ENCODE measurements around the gene DIAPH2. TPM values are rescaled to one million over a fixed set of nuclear protein-coding genes. Genes with fewer than 3 reads are reported as not detected.

The DIAPH2 gene
- total RNA-seq, 3 donors from 2014 or later: 27.4 to 66.4 (median 30.8) TPM

DNA sequence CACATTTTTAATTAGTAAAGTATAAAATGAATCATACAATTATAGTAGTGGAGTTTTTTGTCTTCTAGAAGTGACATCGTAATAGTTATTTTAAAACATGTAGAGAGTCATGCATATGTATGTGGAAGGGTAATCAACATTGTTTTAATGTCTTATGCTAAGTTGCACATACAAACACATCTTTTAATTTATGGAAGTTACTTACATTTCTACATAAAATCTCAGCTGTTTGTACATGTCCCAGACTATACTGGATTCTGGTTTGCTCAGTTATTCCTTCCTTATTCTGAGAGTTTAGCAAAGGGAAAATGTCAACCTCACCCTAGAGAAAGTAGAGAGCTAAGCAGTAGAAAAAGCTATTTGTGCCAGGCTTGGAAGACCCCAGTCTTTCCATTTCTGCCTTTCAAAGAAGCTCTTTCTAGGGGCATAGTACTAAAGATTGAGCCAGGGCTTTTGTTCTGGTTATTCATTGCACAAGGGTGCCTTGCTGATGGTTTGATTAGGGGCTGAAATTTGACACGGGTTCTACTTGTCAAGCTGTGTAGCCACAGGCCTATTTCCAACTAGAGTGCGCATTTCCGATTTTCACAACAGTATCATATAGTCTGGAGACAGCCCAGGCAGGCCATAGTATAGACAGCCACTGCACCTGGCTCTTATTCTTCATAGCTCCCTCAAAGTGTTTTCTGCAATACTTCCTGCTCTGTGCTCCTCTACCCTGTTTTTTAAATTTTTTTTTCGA lies 305.4 kb downstream of the DIAPH2 start:
- DNase-seq (ENCODE audit: low spot score in 2 of 2): no peak
- TF ChIP-seq POLR2AphosphoS5 (IDR thresholded peaks at IDR 0.05): no peak
- no peak for TF ChIP-seq POLR2A (IDR thresholded peaks at IDR 0.05)
- TF ChIP-seq, protein P1, sequence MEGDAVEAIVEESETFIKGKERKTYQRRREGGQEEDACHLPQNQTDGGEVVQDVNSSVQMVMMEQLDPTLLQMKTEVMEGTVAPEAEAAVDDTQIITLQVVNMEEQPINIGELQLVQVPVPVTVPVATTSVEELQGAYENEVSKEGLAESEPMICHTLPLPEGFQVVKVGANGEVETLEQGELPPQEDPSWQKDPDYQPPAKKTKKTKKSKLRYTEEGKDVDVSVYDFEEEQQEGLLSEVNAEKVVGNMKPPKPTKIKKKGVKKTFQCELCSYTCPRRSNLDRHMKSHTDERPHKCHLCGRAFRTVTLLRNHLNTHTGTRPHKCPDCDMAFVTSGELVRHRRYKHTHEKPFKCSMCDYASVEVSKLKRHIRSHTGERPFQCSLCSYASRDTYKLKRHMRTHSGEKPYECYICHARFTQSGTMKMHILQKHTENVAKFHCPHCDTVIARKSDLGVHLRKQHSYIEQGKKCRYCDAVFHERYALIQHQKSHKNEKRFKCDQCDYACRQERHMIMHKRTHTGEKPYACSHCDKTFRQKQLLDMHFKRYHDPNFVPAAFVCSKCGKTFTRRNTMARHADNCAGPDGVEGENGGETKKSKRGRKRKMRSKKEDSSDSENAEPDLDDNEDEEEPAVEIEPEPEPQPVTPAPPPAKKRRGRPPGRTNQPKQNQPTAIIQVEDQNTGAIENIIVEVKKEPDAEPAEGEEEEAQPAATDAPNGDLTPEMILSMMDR (IDR thresholded peaks at IDR 0.05): no peak
- no peak overlapping the region for H3K27ac ChIP-seq
- H3K4me3 ChIP-seq: no peak overlapping the region
- intact Hi-C loops (cut with DNase I; ENCODE audit: low total_unique reads): no loop called here
- H3K27me3 ChIP-seq: peaks cover 0 to 19% of the 10 kb centered on the region in 2 donors
- H3K4me1 ChIP-seq: no peaks in the 10 kb centered on the region
- no peaks in the 10 kb centered on the region for H3K9me3 ChIP-seq
- H3K36me3 ChIP-seq: no peaks in the 10 kb centered on the region

DNA sequence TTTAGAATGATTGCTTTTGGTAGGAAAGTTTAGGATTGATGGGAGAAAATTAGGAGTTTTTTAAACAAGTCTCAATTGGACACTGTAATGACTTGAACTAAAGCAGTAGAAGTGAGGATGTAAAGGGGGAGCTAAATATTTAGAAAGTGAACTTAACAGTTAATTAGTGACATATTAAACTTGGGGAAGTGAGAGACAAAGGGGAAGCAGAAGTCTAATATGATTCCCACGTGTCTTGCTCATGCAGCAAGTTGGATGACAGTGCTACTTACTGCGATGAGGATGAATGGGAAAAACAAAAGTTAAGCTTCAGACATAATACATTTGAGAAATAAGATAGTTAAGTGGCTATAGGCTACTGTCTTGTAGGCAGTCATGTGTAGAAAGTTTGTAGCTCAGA lies 309.5 kb downstream of the DIAPH2 start:
- peaks cover 0 to 13% of the 10 kb centered on the region in 2 donors for H3K27me3 ChIP-seq
- H3K4me1 ChIP-seq: no peaks in the 10 kb centered on the region
- no peak for DNase-seq (ENCODE audit: low spot score in 2 of 2)
- TF ChIP-seq POLR2AphosphoS5 (IDR thresholded peaks at IDR 0.05): no peak
- no peak for TF ChIP-seq POLR2A (IDR thresholded peaks at IDR 0.05)
- TF ChIP-seq, protein P1 (IDR thresholded peaks at IDR 0.05): no peak
- no peak overlapping the region for H3K4me3 ChIP-seq
- no peak overlapping the region for H3K27ac ChIP-seq
- H3K36me3 ChIP-seq: no peaks in the 10 kb centered on the region
- H3K9me3 ChIP-seq: no peaks in the 10 kb centered on the region
- intact Hi-C loops (cut with DNase I; ENCODE audit: low total_unique reads): no loop called here

DNA sequence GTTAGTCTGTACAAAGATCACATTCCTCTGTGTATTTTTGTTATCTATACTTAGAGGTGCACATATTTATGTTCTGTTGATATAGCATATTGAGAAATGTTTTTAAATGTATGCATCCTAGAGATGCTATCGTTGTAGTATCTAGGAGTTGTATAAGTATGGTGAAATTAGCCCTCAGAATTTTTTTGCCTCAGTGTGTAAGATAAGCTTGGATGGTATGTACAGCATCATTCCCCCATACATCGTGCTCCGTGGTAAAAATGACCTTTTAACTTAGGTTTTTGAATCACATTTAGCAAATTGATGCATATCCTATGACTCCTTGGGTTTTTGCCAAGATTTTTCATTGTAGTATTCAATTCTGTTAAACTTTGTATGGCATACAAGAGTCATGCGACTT lies 312.6 kb downstream of the DIAPH2 start:
- intact Hi-C loops (cut with DNase I; ENCODE audit: low total_unique reads): no loop called here
- TF ChIP-seq POLR2AphosphoS5 (IDR thresholded peaks at IDR 0.05): no peak
- TF ChIP-seq POLR2A (IDR thresholded peaks at IDR 0.05): no peak
- TF ChIP-seq, protein P1 (IDR thresholded peaks at IDR 0.05): no peak

GRCh38 chrX:97000682-97001368 lies 316.2 kb downstream of the DIAPH2 start:
- Histone ChIP-seq H3K4me1 (no peaks in the 10 kb centered on the region), H3K9me3 (peaks cover 0 to 6% of the 10 kb centered on the region in 2 donors), H3K27me3 (no peaks in the 10 kb centered on the region), H3K36me3 (no peaks in the 10 kb centered on the region), H3K27ac (no peak overlapping the region), H3K4me3 (no peak overlapping the region)
- DNase-seq (ENCODE audit: low spot score in 2 of 2): no peak
- TF ChIP-seq POLR2AphosphoS5 (IDR thresholded peaks at IDR 0.05) (no peak), POLR2A (IDR thresholded peaks at IDR 0.05) (no peak)
- TF ChIP-seq, protein P1 (IDR thresholded peaks at IDR 0.05): no peak
- intact Hi-C loops (cut with DNase I; ENCODE audit: low total_unique reads): no loop called here

More for the DNA sequence above, 312.6 kb downstream of the DIAPH2 start:
- H3K4me1 ChIP-seq: no peaks in the 10 kb centered on the region
- peaks cover 0 to 6% of the 10 kb centered on the region in 2 donors for H3K9me3 ChIP-seq
- H3K36me3 ChIP-seq: no peaks in the 10 kb centered on the region
- H3K27ac ChIP-seq: no peak overlapping the region
- DNase-seq (ENCODE audit: low spot score in 2 of 2): no peak
- H3K4me3 ChIP-seq: no peak overlapping the region
- H3K27me3 ChIP-seq: peaks cover 0 to 10% of the 10 kb centered on the region in 2 donors

GRCh38 chrX:97006167-97006566 lies 321.5 kb downstream of the DIAPH2 start:
- no peaks in the 10 kb centered on the region for H3K36me3 ChIP-seq
- H3K9me3 ChIP-seq: no peaks in the 10 kb centered on the region
- H3K27ac ChIP-seq: no peak overlapping the region
- TF ChIP-seq POLR2A (IDR thresholded peaks at IDR 0.05) (no peak), POLR2AphosphoS5 (IDR thresholded peaks at IDR 0.05) (no peak)
- TF ChIP-seq, protein P1 (IDR thresholded peaks at IDR 0.05): no peak
- intact Hi-C loops (cut with DNase I; ENCODE audit: low total_unique reads): no loop called here
- no peak overlapping the region for H3K4me3 ChIP-seq
- no peak for DNase-seq (ENCODE audit: low spot score in 2 of 2)
- H3K27me3 ChIP-seq: peaks cover 0 to 22% of the 10 kb centered on the region in 2 donors
- no peaks in the 10 kb centered on the region for H3K4me1 ChIP-seq

All from breast epithelium (tissue), 4 donors.